Loucy (cell line): ENCODE results near the gene SERGEF.

Experiments
- CTCF ChIP-seq: fragments of 200-600 bp; sonication (generic); conservative IDR thresholded peaks from 2 replicates; pipeline ENCODE4 v1.5.1; 2014; ENCODE audit warnings: mild to moderate bottlenecking, antibody characterized with exemption, low read length
- EZH2phosphoT487 ChIP-seq: fragments of 200-600 bp; IDR thresholded peaks from 2 replicates; pipeline ENCODE4 v1.6.1; 2018; ENCODE audit warnings: antibody characterized with exemption, mild to moderate bottlenecking, moderate library complexity, borderline replicate concordance

- TF ChIP-seq CTCF, result no peak
- no peak for TF ChIP-seq EZH2phosphoT487
These were observed 267.6 kb downstream of the SERGEF start for GRCh38 chr11:17745023-17745772.
